SU-DHL-6 (cell line): ENCODE data around the gene TIMP2.

Source experiments
- H2AFZ ChIP-seq: fragments of 200-600 bp; sonication (generic); 2 replicates; pipeline ENCODE4 v1.6.1; 2014; ENCODE audit warnings: low read depth, mild to moderate bottlenecking, moderate library complexity, mixed read lengths, antibody characterized with exemption, low read length; ENCODE audit not compliant: severe bottlenecking
- H3F3A ChIP-seq: fragments of 200-600 bp; shearing (Covaris generic); 2 replicates; pipeline ENCODE4 v1.6.0; 2016; ENCODE audit warnings: antibody characterized with exemption, mild to moderate bottlenecking; ENCODE audit not compliant: insufficient read depth
- H3K27ac ChIP-seq: fragments of 200-600 bp; sonication (generic); 2 replicates; pipeline ENCODE4 v1.5.1; 2016; ENCODE audit warnings: low read depth, mild to moderate bottlenecking, low read length, moderate library complexity, mixed read lengths
- H3K27me3 ChIP-seq: fragments of 200-600 bp; sonication (generic), shearing (Covaris generic); 2 replicates; pipeline ENCODE4 v1.6.0; 2014; ENCODE audit warnings: mild to moderate bottlenecking, low read length
- H3K36me3 ChIP-seq: fragments of 200-600 bp; sonication (generic); 2 replicates; pipeline ENCODE4 v1.6.1; 2014; ENCODE audit warnings: mild to moderate bottlenecking, low read length, mixed read lengths
- H3K4me2 ChIP-seq: fragments of 300-600, 200-600 bp; shearing (Covaris generic), sonication (generic); 2 replicates; pipeline ENCODE4 v1.6.0; 2014; ENCODE audit warnings: low read length, low read depth, mild to moderate bottlenecking; ENCODE audit not compliant: poor library complexity, severe bottlenecking
- H3K4me3 ChIP-seq: fragments of 200-600 bp; sonication (generic); 2 replicates; pipeline ENCODE4 v1.5.1; 2014; ENCODE audit warnings: antibody characterized with exemption, low read length, mild to moderate bottlenecking, mixed read lengths; ENCODE audit not compliant: insufficient read depth, poor library complexity, severe bottlenecking
- H3K79me2 ChIP-seq: fragments of 200-600 bp; sonication (generic); 2 replicates; pipeline ENCODE4 v1.6.1; 2014; ENCODE audit warnings: mild to moderate bottlenecking, low read length, moderate library complexity; ENCODE audit not compliant: insufficient read depth
- H3K9ac ChIP-seq: fragments of 200-600 bp; sonication (generic); 2 replicates; pipeline ENCODE4 v1.7.0; 2014; ENCODE audit warnings: mild to moderate bottlenecking, low read length
- H3K9me2 ChIP-seq: fragments of 200-600 bp; sonication (generic); replicated peaks from 2 replicates; pipeline ENCODE4 v1.6.1; 2014; ENCODE audit warnings: low read length; ENCODE audit not compliant: insufficient read depth
- H3K9me3 ChIP-seq: fragments of 200-600 bp; sonication (generic); 2 replicates; pipeline ENCODE4 v1.6.1; 2014; ENCODE audit warnings: low read length, mixed read lengths; ENCODE audit not compliant: insufficient read depth
- H4K20me1 ChIP-seq: fragments of 200-600 bp; sonication (generic); 2 replicates; pipeline ENCODE4 v1.6.1; 2014; ENCODE audit warnings: low read depth, mild to moderate bottlenecking, antibody characterized with exemption, low read length, moderate library complexity, mixed read lengths
- EZH2phosphoT487 ChIP-seq: fragments of 200-600 bp; sonication (generic), shearing (Covaris generic); conservative IDR thresholded peaks from 2 replicates; pipeline ENCODE4 v1.6.1; 2018; ENCODE audit warnings: mild to moderate bottlenecking, antibody characterized with exemption, low read length, moderate library complexity, mixed read lengths
- TF ChIP-seq, protein P1 (sequence below): fragments of 200-600 bp; sonication (generic); IDR thresholded peaks from one replicate; pipeline ENCODE4 v1.5.1; 2017; ENCODE audit warnings: antibody characterized with exemption, mild to moderate bottlenecking, low read length, moderate library complexity; ENCODE audit not compliant: insufficient read depth, poor library complexity, severe bottlenecking

TIMP2 gene

GRCh38 chr17:78901806-78902205 is 23.4 kb downstream of the TIMP2 start:
- no peaks in the 10 kb centered on the region for H3K27me3 ChIP-seq
- no peak for TF ChIP-seq EZH2phosphoT487
- TF ChIP-seq, protein P1, sequence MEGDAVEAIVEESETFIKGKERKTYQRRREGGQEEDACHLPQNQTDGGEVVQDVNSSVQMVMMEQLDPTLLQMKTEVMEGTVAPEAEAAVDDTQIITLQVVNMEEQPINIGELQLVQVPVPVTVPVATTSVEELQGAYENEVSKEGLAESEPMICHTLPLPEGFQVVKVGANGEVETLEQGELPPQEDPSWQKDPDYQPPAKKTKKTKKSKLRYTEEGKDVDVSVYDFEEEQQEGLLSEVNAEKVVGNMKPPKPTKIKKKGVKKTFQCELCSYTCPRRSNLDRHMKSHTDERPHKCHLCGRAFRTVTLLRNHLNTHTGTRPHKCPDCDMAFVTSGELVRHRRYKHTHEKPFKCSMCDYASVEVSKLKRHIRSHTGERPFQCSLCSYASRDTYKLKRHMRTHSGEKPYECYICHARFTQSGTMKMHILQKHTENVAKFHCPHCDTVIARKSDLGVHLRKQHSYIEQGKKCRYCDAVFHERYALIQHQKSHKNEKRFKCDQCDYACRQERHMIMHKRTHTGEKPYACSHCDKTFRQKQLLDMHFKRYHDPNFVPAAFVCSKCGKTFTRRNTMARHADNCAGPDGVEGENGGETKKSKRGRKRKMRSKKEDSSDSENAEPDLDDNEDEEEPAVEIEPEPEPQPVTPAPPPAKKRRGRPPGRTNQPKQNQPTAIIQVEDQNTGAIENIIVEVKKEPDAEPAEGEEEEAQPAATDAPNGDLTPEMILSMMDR: no peak
- no peaks in the 10 kb centered on the region for H3K9me2 ChIP-seq
- no peaks in the 10 kb centered on the region for H3K9me3 ChIP-seq
- H3K36me3 ChIP-seq: no peaks in the 10 kb centered on the region
- no peak overlapping the region for H3K9ac ChIP-seq
- no peak overlapping the region for H3K4me2 ChIP-seq
- no peaks in the 10 kb centered on the region for H3F3A ChIP-seq
- no peak overlapping the region for H3K27ac ChIP-seq
- H4K20me1 ChIP-seq: no peaks in the 10 kb centered on the region
- no peaks in the 10 kb centered on the region for H3K79me2 ChIP-seq
- H3K4me3 ChIP-seq: no peak overlapping the region
- H2AFZ ChIP-seq: no peak overlapping the region

DNA sequence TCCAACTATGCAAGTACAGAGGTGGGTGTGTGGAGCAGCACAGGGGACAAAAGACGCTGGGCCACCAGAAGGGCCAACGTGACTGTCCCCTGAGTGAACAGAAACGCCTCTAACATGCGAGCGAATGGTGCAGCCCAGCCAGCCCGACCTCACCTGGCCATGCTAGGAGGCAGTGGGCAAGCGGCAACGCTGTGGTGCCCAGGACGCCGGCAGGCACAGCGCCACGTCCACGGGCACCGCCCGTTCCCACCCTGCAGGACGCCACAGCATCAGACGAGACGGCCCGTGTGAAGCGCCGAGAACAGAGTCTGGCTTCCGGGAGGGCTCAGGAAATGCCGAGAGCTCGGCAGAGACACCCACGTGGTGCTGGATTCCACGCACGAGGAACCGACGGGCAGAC is 24.4 kb downstream of the TIMP2 start:
- H3K79me2 ChIP-seq: no peaks in the 10 kb centered on the region
- H4K20me1 ChIP-seq: no peaks in the 10 kb centered on the region
- H3K27me3 ChIP-seq: no peaks in the 10 kb centered on the region
- no peaks in the 10 kb centered on the region for H3K9me3 ChIP-seq
- H3K36me3 ChIP-seq: no peaks in the 10 kb centered on the region
- H3F3A ChIP-seq: no peaks in the 10 kb centered on the region
- H3K27ac ChIP-seq: no peak overlapping the region
- H2AFZ ChIP-seq: no peak overlapping the region
- TF ChIP-seq, protein P1: no peak
- TF ChIP-seq EZH2phosphoT487: no peak
- no peak overlapping the region for H3K4me2 ChIP-seq
- H3K9me2 ChIP-seq: no peaks in the 10 kb centered on the region
- H3K9ac ChIP-seq: no peak overlapping the region
- no peak overlapping the region for H3K4me3 ChIP-seq

DNA sequence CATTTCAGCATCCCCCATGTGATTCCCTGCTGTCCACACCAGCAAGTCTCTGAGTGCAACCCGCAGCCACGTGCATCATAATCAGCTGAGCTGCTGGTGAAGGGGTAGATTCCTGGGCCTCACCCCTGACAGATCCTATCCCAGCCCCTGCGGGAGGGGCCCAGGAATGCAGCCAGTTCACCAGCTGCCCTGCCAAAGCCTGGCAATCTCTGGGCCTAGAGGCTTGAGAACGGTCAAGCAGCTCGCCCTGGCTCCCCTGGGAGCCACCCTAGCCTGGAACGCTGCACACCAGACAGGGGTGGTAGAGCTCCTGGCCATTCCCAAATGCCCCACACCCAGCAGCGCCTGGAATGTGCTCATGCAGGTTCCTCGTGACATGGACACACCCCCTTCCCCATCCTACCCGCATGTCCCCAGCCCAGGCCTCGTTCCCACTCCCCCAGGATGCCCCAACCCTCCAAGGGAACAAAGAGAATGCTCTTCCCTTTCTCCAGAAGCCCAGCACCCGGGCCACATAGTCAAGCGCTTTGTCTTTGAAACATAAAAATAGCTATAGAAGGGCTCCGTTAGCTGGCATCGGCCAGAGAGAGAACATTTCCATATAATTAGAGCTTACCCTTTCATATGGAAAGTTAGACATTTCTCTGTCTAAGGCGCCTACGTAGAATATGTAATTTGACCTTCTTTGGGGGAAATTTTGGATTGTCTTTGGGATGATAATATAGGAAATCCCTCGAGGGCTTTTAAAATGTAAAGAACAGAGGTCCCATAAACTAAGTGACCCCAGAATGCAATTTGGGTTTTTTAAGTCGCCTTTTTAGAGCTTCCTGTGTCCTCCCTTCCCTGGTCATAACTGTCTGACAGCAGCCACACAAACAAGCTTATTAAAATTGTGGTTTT is 25.6 kb downstream of the TIMP2 start:
- no peaks in the 10 kb centered on the region for H3K36me3 ChIP-seq
- H2AFZ ChIP-seq: no peak overlapping the region
- no peak overlapping the region for H3K9ac ChIP-seq
- no peaks in the 10 kb centered on the region for H3K79me2 ChIP-seq
- TF ChIP-seq, protein P1: no peak
- TF ChIP-seq EZH2phosphoT487: no peak
- H3K27me3 ChIP-seq: no peaks in the 10 kb centered on the region
- H3K9me2 ChIP-seq: no peaks in the 10 kb centered on the region
- H3K27ac ChIP-seq: no peak overlapping the region
- H3K9me3 ChIP-seq: no peaks in the 10 kb centered on the region
- H3K4me3 ChIP-seq: no peak overlapping the region
- no peak overlapping the region for H3K4me2 ChIP-seq
- H3F3A ChIP-seq: no peaks in the 10 kb centered on the region
- H4K20me1 ChIP-seq: no peaks in the 10 kb centered on the region
